H1 (cell line): Measurements from ENCODE around the gene RNPEPL1. TPM values are rescaled to one million over a fixed set of nuclear protein-coding genes. Genes with fewer than 3 reads are reported as not detected.

Source experiments
- CTCF ChIA-PET: fragments of 300-600 bp; sonication (Branson Sonifier 250); formaldehyde crosslinking; loops from one replicate; lab custom pipeline; 2021; ENCODE audit not compliant: partially characterized antibody; lab: Charles Lee
- POLR2A ChIA-PET: fragments of 300-600 bp; sonication (Branson Sonifier 250); formaldehyde crosslinking; loops from one replicate; lab custom pipeline; 2021; ENCODE audit warnings: inconsistent platforms; ENCODE audit not compliant: partially characterized antibody; lab: Charles Lee
- DNase-seq, 2 experiments: peaks; one replicate each; pipeline versions ENCODE4 v3.0.0 to v3.0.0-alpha.2; 2010 to 2022; ENCODE audit warnings: low spot score in 2 of 2, low read depth in 1 of 2, mixed read lengths in 1 of 2
- FAIRE-seq: peaks from 2 replicates; lab custom pipeline; 2011; peaks lifted over from hg19 to GRCh38; lab: Jason Lieb, UNC
- H2AFZ ChIP-seq: 2 replicates; pipeline ENCODE4 v1.8.1; 2012; ENCODE audit warnings: low read length, inconsistent platforms
- H2AK5ac ChIP-seq: 2 replicates; pipeline ENCODE4 v1.6.1; 2013; ENCODE audit warnings: low read depth, low read length
- H2BK120ac ChIP-seq: replicated peaks from 2 replicates; pipeline ENCODE3; 2013; ENCODE audit warnings: low read depth, low read length, inconsistent platforms
- H2BK12ac ChIP-seq: 2 replicates; pipeline ENCODE4 v1.6.1; 2013; ENCODE audit warnings: low read depth, low read length
- H2BK15ac ChIP-seq: 2 replicates; pipeline ENCODE4 v1.6.1; 2013; ENCODE audit warnings: low read length
- H2BK20ac ChIP-seq: 2 replicates; pipeline ENCODE4 v1.6.1; 2013; ENCODE audit warnings: low read length
- H2BK5ac ChIP-seq: 2 replicates; pipeline ENCODE4 v1.6.1; 2013; ENCODE audit warnings: low read depth, low read length
- H3K14ac ChIP-seq: 2 replicates; pipeline ENCODE4 v1.6.1; 2013; ENCODE audit warnings: inconsistent platforms; ENCODE audit not compliant: insufficient read length
- H3K18ac ChIP-seq: 2 replicates; pipeline ENCODE4 v1.6.1; 2013; ENCODE audit warnings: low read length; ENCODE audit errors: extremely low read depth
- H3K23ac ChIP-seq: 2 replicates; pipeline ENCODE4 v1.6.1; 2013; ENCODE audit warnings: inconsistent platforms; ENCODE audit not compliant: insufficient read length
- H3K23me2 ChIP-seq: 2 replicates; pipeline ENCODE4 v1.6.1; 2013; ENCODE audit warnings: low read depth, low read length
- H3K27ac ChIP-seq: 2 replicates; pipeline ENCODE4 v1.6.1; 2011; ENCODE audit warnings: low read depth, low read length, inconsistent platforms
- H3K27me3 ChIP-seq, 4 experiments: replicated peaks in 1 of 4; 1 replicate in 1 of 4; 2 replicates in 3 of 4; pipeline versions ENCODE4 v1.6.1 to v1.8.1; 2011 to 2013; ENCODE audit warnings: low read length in 3 of 4, mild to moderate bottlenecking in 3 of 4, inconsistent platforms in 2 of 4, mixed read lengths in 2 of 4, moderate library complexity in 1 of 4; ENCODE audit not compliant: control insufficient read depth in 3 of 4, insufficient read depth in 3 of 4; ENCODE audit errors: extremely low read depth in 1 of 4
- H3K36me3 ChIP-seq, 4 experiments: 2 replicates each; pipeline versions ENCODE4 v1.6.1 to v1.8.1; 2011 to 2013; ENCODE audit warnings: mild to moderate bottlenecking in 4 of 4, low read length in 3 of 4, moderate library complexity in 2 of 4, control low read depth in 1 of 4, inconsistent platforms in 1 of 4; ENCODE audit not compliant: insufficient read depth in 4 of 4, control insufficient read depth in 2 of 4
- H3K4ac ChIP-seq: replicated peaks from 2 replicates; pipeline ENCODE3; 2013; ENCODE audit warnings: low read length, low read depth, mixed read lengths, inconsistent platforms; ENCODE audit not compliant: insufficient read length
- H3K4me1 ChIP-seq, 4 experiments: replicated peaks in 1 of 4; 1 replicate in 1 of 4; 2 replicates in 3 of 4; pipeline versions ENCODE4 v1.6.1 to v1.8.1; 2011 to 2013; ENCODE audit warnings: low read length in 3 of 4, inconsistent platforms in 2 of 4, mixed read lengths in 1 of 4; ENCODE audit not compliant: insufficient read depth in 4 of 4, control insufficient read depth in 3 of 4
- H3K4me2 ChIP-seq, 2 experiments: 2 replicates each; pipeline versions ENCODE4 v1.6.1 to v1.8.1; 2011 to 2013; ENCODE audit warnings: low read depth in 2 of 2, low read length in 2 of 2, control low read depth in 1 of 2, inconsistent platforms in 1 of 2, mild to moderate bottlenecking in 1 of 2; ENCODE audit not compliant: insufficient read depth in 1 of 2
- H3K4me3 ChIP-seq, 4 experiments: fragments of 200-600, 300-600 bp in 1 of 4; sonication (generic), shearing (Covaris generic), sonication (Bioruptor Twin) in 1 of 4; 2 replicates each; pipeline versions ENCODE4 v1.5.1 to v1.8.1; 2011 to 2016; ENCODE audit warnings: low read length in 4 of 4, low read depth in 3 of 4, control low read depth in 2 of 4, inconsistent platforms in 2 of 4, mild to moderate bottlenecking in 2 of 4, mixed read lengths in 1 of 4, moderate library complexity in 1 of 4; ENCODE audit not compliant: insufficient read depth in 2 of 4; ENCODE audit errors: extremely low read depth in 1 of 4
- H3K56ac ChIP-seq: replicated peaks from 2 replicates; pipeline ENCODE3; 2013; ENCODE audit warnings: low read depth, mild to moderate bottlenecking, mixed read lengths, low read length, inconsistent platforms; ENCODE audit not compliant: insufficient read length
- H3K79me1 ChIP-seq: 2 replicates; pipeline ENCODE4 v1.6.1; 2013; ENCODE audit warnings: low read depth, low read length, control low read depth
- H3K79me2 ChIP-seq, 2 experiments: 2 replicates each; pipeline versions ENCODE4 v1.6.1 to v1.8.1; 2012 to 2013; ENCODE audit warnings: low read length in 2 of 2, mild to moderate bottlenecking in 2 of 2, inconsistent platforms in 1 of 2; ENCODE audit not compliant: insufficient read depth in 2 of 2, control insufficient read depth in 1 of 2
- H3K9ac ChIP-seq, 4 experiments: replicated peaks in 1 of 4; 1 replicate in 1 of 4; 2 replicates in 3 of 4; pipeline versions ENCODE4 v1.6.1 to v1.8.1; 2011 to 2013; ENCODE audit warnings: low read depth in 3 of 4, low read length in 3 of 4, control low read depth in 2 of 4, mild to moderate bottlenecking in 2 of 4, moderate library complexity in 2 of 4, inconsistent platforms in 1 of 4; ENCODE audit errors: extremely low read depth in 1 of 4
- H3K9me3 ChIP-seq, 2 experiments: 2 replicates each; pipeline versions ENCODE4 v1.6.1 to v1.8.1; 2012 to 2013; ENCODE audit warnings: mild to moderate bottlenecking in 2 of 2, moderate library complexity in 2 of 2, control low read depth in 1 of 2, inconsistent platforms in 1 of 2, low read depth in 1 of 2, low read length in 1 of 2, mixed read lengths in 1 of 2; ENCODE audit not compliant: insufficient read depth in 2 of 2
- H4K20me1 ChIP-seq, 2 experiments: replicated peaks in 1 of 2; 2 replicates each; pipeline versions ENCODE3 to v1.8.1; 2011 to 2013; ENCODE audit warnings: inconsistent platforms in 2 of 2, low read length in 2 of 2, mild to moderate bottlenecking in 1 of 2; ENCODE audit not compliant: insufficient read depth in 2 of 2, control insufficient read depth in 1 of 2
- H4K5ac ChIP-seq: 2 replicates; pipeline ENCODE4 v1.6.1; 2013; ENCODE audit warnings: low read length, low read depth, mixed read lengths, inconsistent platforms; ENCODE audit not compliant: insufficient read length
- H4K8ac ChIP-seq: 2 replicates; pipeline ENCODE4 v1.8.0; 2013; ENCODE audit warnings: mild to moderate bottlenecking, moderate library complexity, low read length, inconsistent platforms; ENCODE audit not compliant: insufficient read depth; ENCODE audit errors: extremely low read depth
- H4K91ac ChIP-seq: replicated peaks from 2 replicates; pipeline ENCODE3; 2013; ENCODE audit warnings: low read length, mixed read lengths, inconsistent platforms; ENCODE audit not compliant: insufficient read length
- NRF1 ChIP-seq: IDR thresholded peaks from 2 replicates; pipeline ENCODE4 v1.6.1; 2011; ENCODE audit warnings: mild to moderate bottlenecking, low read depth, low read length, improper control_type of control experiment
- SP2 ChIP-seq: IDR thresholded peaks from 2 replicates; pipeline ENCODE4 v1.6.1; 2012; ENCODE audit warnings: mild to moderate bottlenecking, low read length, inconsistent platforms
- SRF ChIP-seq: IDR thresholded peaks from 2 replicates; pipeline ENCODE4 v1.6.1; 2011; ENCODE audit warnings: mild to moderate bottlenecking, low read depth, low read length, moderate library complexity
- TAF7 ChIP-seq: optimal IDR thresholded peaks from 2 replicates; pipeline ENCODE3; 2011; ENCODE audit warnings: low read depth, mild to moderate bottlenecking, inconsistent platforms, low read length, moderate library complexity, borderline replicate concordance
- WGBS, 2 experiments: shearing (Covaris generic) in 1 of 2; methylation state at CpG; one replicate each; pipeline versions ENCODE4 v1.1.6 to v1.1.7; 2013 to 2015; ENCODE audit warnings: low lambda C conversion rate in 2 of 2, mixed read lengths in 2 of 2, inconsistent platforms in 1 of 2, low coverage in 1 of 2, missing lambda C conversion rate in 1 of 2; ENCODE audit not compliant: insufficient replicate concordance in 2 of 2, insufficient coverage in 1 of 2, insufficient read length in 1 of 2; ENCODE audit errors: extremely low coverage in 1 of 2, missing lambda C conversion rate in 1 of 2; 5-methylcytosine and 5-hydroxymethylcytosine counted together
- polyA plus RNA-seq, 7 experiments: library from polyadenylated mRNA; depleted of rRNA in 3 of 7; stranded (reverse) in 5 of 7; unstranded in 2 of 7; fragments of >200 nt in 5 of 7; fragments of 200-250 nt in 2 of 7; gene quantifications; 1 replicate in 5 of 7; 2 replicates in 1 of 7; 4 replicates in 1 of 7; pipeline versions ENCODE4 v1.2.1 to v1.2.3, GENCODE V29; 2011 to 2013; ENCODE audit warnings: missing spikeins in 2 of 7, mixed read lengths in 2 of 7
- total RNA-seq: library from RNA; stranded (reverse); fragmentation: NEBNext Ultra II Directional; extraction: Animal tissue kit (Norgen Biotek cat#: 25700); gene quantifications from 2 replicates; pipeline ENCODE4 v1.2.1, GENCODE V29; 2021

RNPEPL1 gene
- total and polyA plus RNA-seq, 2 of the 8 experiments (the other 6 are each of a cell fraction or from before 2014, with no cell fraction given), result 9.0 to 11.3 TPM

DNA sequence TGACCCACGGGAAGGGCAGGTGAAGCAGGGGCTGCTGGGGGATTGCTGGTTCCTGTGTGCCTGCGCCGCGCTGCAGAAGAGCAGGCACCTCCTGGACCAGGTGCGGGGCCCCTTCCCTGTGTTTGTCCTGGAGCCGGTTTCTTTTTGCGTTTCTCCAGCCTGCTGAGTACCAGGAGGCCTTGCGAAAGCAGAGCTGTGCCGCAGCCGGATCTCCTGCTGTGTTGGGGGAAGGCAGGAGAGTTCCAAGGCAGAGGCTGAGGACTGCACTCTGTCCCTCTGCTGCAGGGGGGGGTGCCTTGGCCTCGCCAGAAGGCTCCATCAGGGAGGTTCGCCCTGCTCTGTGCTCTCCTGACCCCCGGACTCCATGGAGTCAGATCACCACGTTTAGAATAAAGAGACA, 21.1 kb downstream of the RNPEPL1 start:
- no peak overlapping the region for H2BK120ac ChIP-seq
- DNase-seq (no peak), FAIRE-seq (no peak)
- no peak overlapping the region for H3K23ac ChIP-seq
- H3K18ac ChIP-seq, result no peak overlapping the region
- H3K79me1 ChIP-seq, result peaks cover 17% of the 10 kb centered on the region
- H4K5ac ChIP-seq, result no peak overlapping the region
- no peak overlapping the region for H3K4ac ChIP-seq
- H3K9ac ChIP-seq, result no peak overlapping the region
- H3K9me3 ChIP-seq, result no peaks in the 10 kb centered on the region
- H2AFZ ChIP-seq, result no peak overlapping the region
- no peak overlapping the region; the same call in 1 of the 2 replicates for H4K8ac ChIP-seq
- H2BK15ac ChIP-seq, result no peak overlapping the region
- ChIA-PET POLR2A (interaction anchor here (1.1 to 1.5 kb wide), 3 partner anchors 9 to 23 kb away, joined by 3 to 5 read pairs (median 4); no protein-coding TSS in a partner anchor), CTCF (interaction anchor here (0.8 to 5.1 kb wide), 6 partner anchors 7 to 25 kb away, joined by 3 to 37 read pairs (median 4); no protein-coding TSS in a partner anchor)
- H3K56ac ChIP-seq, result no peak overlapping the region
- H4K20me1 ChIP-seq, result peaks cover 3 to 32% of the 10 kb centered on the region in 2 experiments
- H3K79me2 ChIP-seq, result peaks cover 4 to 45% of the 10 kb centered on the region in 2 experiments; a peak in 3 of 4 replicates
- H2AK5ac ChIP-seq, result no peak overlapping the region
- 83% methylated on average over 14 of the region's 14 CpGs; no CpG with 5 or more reads in 1 of the 2 experiments for WGBS, 2 experiments
- H2BK12ac ChIP-seq, result no peak overlapping the region
- TF ChIP-seq NRF1 (no peak), SP2 (no peak), TAF7 (no peak), SRF (no peak)
- no peak overlapping the region for H3K14ac ChIP-seq
- H3K4me1 ChIP-seq, result peaks cover 0 to 14% (median 11%) of the 10 kb centered on the region in 4 experiments; a peak in 6 of 7 replicates
- H3K4me2 ChIP-seq, result no peak overlapping the region
- H3K36me3 ChIP-seq, result peaks cover 0 to 8% (median 6%) of the 10 kb centered on the region in 4 experiments; a peak in 4 of 8 replicates
- no peak overlapping the region for H3K27ac ChIP-seq
- H4K91ac ChIP-seq, result no peak overlapping the region
- H3K4me3 ChIP-seq, result no peak overlapping the region
- H2BK20ac ChIP-seq, result no peak overlapping the region
- peaks cover 12% of the 10 kb centered on the region; the same call in 1 of the 2 replicates for H3K23me2 ChIP-seq
- H3K27me3 ChIP-seq, result no peaks in the 10 kb centered on the region
- H2BK5ac ChIP-seq, result no peak overlapping the region
